ENCODE results near the gene HMGCS1.

GRCh38 chr5:43348861-43349363, 35.7 kb upstream of the HMGCS1 start:
- TF ChIP-seq CTCF (IDR thresholded peaks at IDR 0.05; ENCODE audit: insufficient read depth, low read depth, low read length) (no peak), EZH2 (IDR thresholded peaks at IDR 0.05; ENCODE audit: insufficient read depth, low read length) (no peak)

Measured in astrocyte (in vitro differentiated cells and primary cell).